GF-D8 (cell line): ENCODE results near the gene FMN1.

ENCODE experiments used
- DNase-seq: peaks from one replicate; lab custom pipeline; 2025; lab: John Stamatoyannopoulos, UW

FMN1 gene

DNA sequence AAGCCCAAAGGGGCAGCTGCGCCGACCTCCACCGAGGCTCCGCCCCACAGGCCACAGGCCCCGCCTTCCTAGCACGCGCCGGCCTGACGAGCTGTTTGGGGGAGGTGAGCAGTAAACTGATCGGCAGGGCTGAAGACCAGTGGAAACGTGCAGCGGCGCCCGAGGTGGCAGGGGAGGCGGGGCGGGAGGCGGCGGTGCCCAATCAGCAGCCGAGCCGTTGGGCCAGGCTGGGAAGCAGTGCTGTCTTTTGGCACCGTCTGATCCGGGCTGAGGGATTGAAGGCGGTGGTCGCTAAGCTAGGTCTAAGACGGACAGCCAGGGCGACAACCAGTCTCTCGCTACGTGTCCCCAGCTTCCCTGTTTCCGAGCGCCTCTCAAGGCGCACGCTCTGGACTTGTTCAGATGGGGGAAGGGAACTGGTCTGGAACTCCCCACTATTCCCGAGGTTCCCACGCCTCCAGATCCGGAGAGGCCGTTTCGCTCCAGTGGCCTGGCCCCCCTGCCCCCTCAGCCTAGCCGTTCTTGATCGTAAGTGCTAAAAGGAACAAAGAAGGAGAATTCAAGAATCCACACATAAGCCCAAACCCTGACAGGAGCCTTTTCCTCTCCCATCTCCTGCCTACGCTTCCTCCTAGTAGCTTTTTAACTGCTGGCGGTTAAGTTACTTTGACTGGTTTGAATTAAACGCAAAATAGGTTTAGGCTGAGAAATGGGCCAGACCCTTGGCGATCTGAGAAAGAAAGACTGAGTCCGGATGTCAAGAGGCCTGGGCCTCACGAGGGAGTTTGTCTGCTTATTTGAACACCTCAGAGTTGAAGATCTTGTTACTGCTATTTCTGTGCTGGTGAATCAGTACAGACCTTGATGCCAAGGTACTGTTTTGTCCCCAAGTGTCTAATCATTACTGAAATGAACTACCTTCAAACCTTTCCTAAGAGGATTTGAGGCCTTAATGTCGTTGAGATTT is at the start of gene FMN1:
Gene FMN1, minus strand, starts transcription at position 11 of the 967 bp plus-strand sequence. CDS start 39,800 bp downstream, outside the sequence.
- no peak for DNase-seq

DNA sequence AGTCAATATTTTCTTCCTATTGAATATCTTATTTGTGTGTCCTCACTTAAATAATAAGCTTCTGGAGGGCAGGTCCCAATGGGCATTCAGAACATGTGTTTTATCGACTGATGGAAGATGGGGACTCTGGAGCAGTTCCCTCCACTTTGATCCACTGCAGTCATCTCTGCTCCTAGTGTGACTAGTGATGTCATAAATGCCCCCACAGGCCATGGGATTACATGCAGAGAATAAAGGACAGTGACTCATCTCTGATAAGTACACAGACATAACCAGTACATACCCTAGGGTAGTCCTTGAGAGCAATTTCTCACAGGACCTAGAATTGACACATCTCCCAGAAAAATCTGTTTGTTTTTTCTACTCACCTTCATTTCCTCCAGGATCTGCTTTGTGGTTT is 49.4 kb upstream of the FMN1 start:
- DNase-seq, result no peak

DNA sequence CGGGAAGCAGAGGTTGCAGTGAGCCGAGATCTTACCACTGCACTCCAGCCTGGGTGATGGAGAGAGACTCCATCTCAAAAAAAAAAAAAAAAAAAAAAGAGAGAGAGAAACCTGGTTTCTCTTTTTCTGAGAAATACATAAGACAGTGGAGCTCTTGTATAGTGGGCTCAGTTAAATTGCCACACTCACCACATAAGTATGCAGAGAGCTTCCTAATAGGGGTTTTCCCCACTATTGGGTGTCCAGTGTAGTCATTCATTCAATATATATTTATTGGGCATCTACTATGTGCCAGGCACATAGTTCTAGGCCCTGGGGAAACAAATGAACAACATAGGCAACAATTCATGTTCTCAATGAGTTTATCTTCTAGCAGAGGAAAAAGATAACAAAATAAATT is 48.9 kb upstream of the FMN1 start:
- DNase-seq, result no peak

DNA sequence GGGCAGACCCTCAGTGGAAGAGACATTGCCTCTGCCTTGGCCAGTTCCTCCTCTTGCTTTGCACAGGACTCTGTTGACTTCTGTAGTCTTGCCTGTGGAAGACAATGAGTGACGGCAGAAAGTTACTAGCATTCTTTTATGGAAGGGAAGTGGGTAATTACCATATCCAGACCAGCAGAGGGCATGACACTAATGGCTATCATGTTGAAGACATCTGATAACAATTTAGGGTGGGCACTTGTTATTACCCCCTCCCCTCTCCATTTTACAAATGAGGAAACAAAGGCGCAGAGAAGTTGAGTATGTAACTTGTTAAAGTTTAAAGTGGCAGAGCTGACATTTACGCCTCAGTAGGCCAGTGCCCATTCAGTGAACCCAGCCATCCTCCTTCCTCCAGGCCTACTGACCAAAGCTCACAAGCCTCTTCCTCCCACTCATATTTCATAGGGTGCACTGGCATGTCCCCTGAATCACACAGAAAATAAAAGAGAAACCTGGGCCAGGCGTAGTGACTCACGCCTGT is 48.2 kb upstream of the FMN1 start:
- no peak for DNase-seq

DNA sequence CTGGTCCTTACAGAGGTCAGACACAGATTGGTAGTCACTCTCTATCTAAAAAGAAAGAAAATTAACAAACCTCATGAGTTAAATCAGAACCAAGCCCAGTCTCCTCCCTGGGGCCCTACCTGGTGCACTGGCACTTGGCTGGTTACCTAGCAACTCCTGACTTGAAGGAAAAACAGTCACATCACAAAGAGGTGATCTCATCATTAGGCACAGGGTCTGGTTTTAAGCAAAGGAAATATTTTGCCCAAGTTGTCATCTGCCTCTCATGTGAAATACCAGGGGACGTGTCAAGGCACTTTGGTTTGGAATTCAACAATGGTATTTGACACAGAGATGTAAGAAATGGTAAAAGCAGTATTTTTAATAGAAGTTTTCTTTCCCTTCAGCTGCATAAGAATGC is 47.7 kb upstream of the FMN1 start:
- no peak for DNase-seq

GRCh38 chr15:33236841-33237509 is 42.5 kb upstream of the FMN1 start:
- DNase-seq, result no peak

- no peak for DNase-seq
These were observed 39.5 kb upstream of the FMN1 start for GRCh38 chr15:33234020-33234461.

DNA sequence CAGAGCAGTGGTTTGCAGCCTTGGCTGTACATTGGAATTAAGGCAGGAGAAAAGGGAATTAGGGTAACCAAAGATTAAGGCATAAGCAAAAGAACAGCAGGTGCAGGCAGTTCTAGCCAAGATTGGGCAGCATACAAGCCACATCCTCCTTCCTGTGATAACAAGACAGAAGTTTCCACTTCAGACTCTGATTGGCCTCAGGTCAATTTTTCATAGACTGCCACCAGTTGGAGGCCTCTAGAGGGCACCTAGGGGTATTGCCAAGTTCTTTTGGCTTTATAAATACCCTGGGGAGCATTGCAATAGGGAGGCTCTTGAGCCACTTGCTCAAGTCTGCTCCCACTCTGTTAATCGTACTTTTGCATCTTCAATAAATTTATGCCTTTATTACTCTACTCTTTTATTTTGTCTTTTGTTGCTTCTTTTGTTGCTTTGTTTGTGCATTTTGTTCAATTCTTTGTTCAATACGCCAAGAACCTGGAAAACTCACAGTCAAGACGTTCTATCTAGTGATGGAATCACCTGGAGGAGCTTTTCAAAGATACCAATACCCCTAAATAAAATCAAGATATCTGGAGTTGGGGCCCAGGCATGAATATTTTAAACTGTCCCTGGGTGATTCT is 32.2 kb upstream of the FMN1 start:
- no peak for DNase-seq

DNA sequence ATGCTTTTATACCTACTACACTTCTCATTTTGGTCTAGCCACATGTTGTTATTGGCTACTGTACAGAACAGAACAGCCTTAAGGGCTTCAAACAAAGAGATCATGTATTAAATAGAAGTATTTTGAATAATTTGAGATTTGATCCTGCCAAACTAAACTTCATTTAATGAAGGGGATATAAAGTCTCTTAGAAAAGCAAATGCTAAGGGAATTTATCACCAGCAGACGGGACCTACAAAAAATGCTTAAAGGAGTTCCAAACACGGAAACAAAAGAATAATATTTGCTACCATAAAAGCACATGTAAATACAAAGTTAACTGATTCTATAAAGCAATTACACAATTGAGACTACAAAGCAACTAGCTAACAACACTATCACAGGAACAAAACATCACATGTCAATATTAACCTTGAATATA is 23.6 kb upstream of the FMN1 start:
- no peak for DNase-seq

GRCh38 chr15:33215941-33216872 is 21.7 kb upstream of the FMN1 start:
- no peak for DNase-seq

DNA sequence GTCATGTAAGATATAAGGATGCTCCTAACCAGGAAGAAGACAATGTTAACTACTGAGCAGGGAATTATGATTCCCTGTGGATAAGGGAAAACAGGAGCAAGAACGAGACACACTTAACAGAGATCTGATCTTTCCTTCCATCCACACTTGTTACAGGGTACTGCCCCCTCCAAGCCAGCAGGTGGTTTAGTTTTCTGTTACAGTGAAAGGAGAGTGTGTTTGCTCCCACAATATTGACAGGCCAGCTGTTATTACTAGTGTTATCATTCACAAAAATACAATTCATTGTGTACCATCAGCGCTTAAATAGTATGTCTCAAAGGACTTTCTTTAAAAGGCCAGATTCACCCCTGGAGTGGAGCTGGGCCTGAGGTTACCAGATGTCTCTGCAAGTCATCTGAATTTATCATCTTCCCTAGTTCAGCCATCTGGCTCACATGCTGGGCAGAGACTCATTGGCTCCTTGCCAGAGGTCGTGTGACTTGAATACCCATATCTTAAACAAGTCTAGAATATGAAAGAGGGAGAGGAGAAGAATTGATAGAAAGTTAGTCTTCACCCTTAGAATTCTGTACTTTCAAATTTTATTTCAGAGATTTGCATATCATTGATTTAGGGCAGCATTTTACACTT is 16.8 kb upstream of the FMN1 start:
- no peak for DNase-seq

GRCh38 chr15:33209575-33210481 is 15.3 kb upstream of the FMN1 start:
- no peak for DNase-seq

- no peak for DNase-seq
These were observed 13.1 kb upstream of the FMN1 start for GRCh38 chr15:33207646-33208045.

- DNase-seq, result no peak
These were observed 11.9 kb upstream of the FMN1 start for GRCh38 chr15:33206366-33206765.

DNA sequence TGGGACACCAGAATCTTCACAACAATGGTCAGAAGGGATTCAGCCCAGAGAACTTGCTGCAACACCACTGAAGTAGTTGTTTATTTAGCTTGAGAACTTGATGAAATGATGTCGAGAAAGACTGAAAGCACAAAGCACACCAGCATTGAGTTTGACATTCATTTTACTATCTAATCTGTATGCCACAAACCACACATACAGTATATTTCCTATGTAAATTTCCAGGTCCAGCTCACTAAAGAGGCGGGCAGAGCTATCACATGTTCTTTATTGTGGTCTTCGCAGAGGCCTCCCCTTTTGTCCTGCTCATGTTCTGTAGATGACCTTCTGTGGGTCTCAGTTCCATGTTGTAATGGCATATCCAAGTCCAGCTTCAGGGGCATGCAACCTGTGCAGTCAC is 10.4 kb upstream of the FMN1 start:
- no peak for DNase-seq

GRCh38 chr15:33204087-33204486 is 9.6 kb upstream of the FMN1 start:
- no peak for DNase-seq

GRCh38 chr15:33201491-33202231 is 7.1 kb upstream of the FMN1 start:
- DNase-seq, result no peak

GRCh38 chr15:33200903-33201302 is 6.4 kb upstream of the FMN1 start:
- DNase-seq, result no peak

GRCh38 chr15:33200444-33200843 is 5.9 kb upstream of the FMN1 start:
- no peak for DNase-seq
